IMR-90 (cell line): ENCODE results near the gene CAMK4. TPM values are rescaled to one million over a fixed set of nuclear protein-coding genes. Genes with fewer than 3 reads are reported as not detected.

Experiments
- ATAC-seq: fragments of 200-7000 bp; cut with Tn5 transposase; 2 replicates; pipeline ENCODE4 v1.9.1; 2020; ENCODE audit warnings: low read depth, mild to moderate bottlenecking, moderate library complexity
- BruUV-seq: library from RNA; stranded (reverse); fragments of 400-500 nt; replicated peaks from 2 replicates; lab custom pipeline; 2021; lab: Mats Ljungman, UMichigan
- CTCF ChIA-PET: fragments of 300-600 bp; formaldehyde crosslinking; extraction: SDS; loops from one replicate; lab custom pipeline; 2021; ENCODE audit warnings: antibody characterized with exemption; lab: Yijun Ruan, JAX
- POLR2A ChIA-PET: fragments of 300-600 bp; sonication (Branson Sonifier 250); formaldehyde crosslinking; loops from one replicate; lab custom pipeline; 2022; ENCODE audit warnings: antibody characterized with exemption; ENCODE audit not compliant: unreplicated experiment; lab: Charles Lee
- DNase-seq: peaks from one replicate; pipeline ENCODE4 v3.0.0; 2013
- H2AFZ ChIP-seq: replicated peaks from 2 replicates; pipeline ENCODE3; 2013; ENCODE audit warnings: low read length, mild to moderate bottlenecking; ENCODE audit not compliant: poor library complexity
- H2AK5ac ChIP-seq: 2 replicates; pipeline ENCODE4 v1.6.1; 2013; ENCODE audit warnings: low read depth, low read length, inconsistent platforms
- H2AK9ac ChIP-seq: replicated peaks from 2 replicates; pipeline ENCODE3; 2013; ENCODE audit warnings: mild to moderate bottlenecking, low read depth, low read length, moderate library complexity; ENCODE audit not compliant: poor library complexity
- H2BK120ac ChIP-seq: 2 replicates; pipeline ENCODE4 v1.6.1; 2013; ENCODE audit warnings: low read depth, low read length, inconsistent platforms
- H2BK15ac ChIP-seq: 3 replicates; pipeline ENCODE4 v1.6.1; 2013; ENCODE audit warnings: low read depth, low read length, inconsistent platforms
- H2BK20ac ChIP-seq: 2 replicates; pipeline ENCODE4 v1.6.1; 2013; ENCODE audit warnings: low read depth, mild to moderate bottlenecking, inconsistent platforms, low read length, moderate library complexity
- H2BK5ac ChIP-seq: 2 replicates; pipeline ENCODE4 v1.6.1; 2013; ENCODE audit warnings: mild to moderate bottlenecking, low read depth, low read length, inconsistent platforms; ENCODE audit not compliant: poor library complexity, severe bottlenecking
- H3K14ac ChIP-seq: replicated peaks from 2 replicates; pipeline ENCODE4 v1.6.1; 2013; ENCODE audit warnings: low read depth, low read length, inconsistent platforms
- H3K18ac ChIP-seq: 2 replicates; pipeline ENCODE4 v1.6.1; 2013; ENCODE audit warnings: low read depth, low read length, control low read depth
- H3K23ac ChIP-seq: 2 replicates; pipeline ENCODE4 v1.6.1; 2013; ENCODE audit warnings: low read depth, low read length, inconsistent platforms
- H3K27ac ChIP-seq: 2 replicates; pipeline ENCODE4 v1.5.1; 2013; ENCODE audit warnings: mild to moderate bottlenecking, control low read depth, low read length; ENCODE audit not compliant: insufficient read depth
- H3K27me3 ChIP-seq: 2 replicates; pipeline ENCODE4 v1.6.1; 2013; ENCODE audit warnings: low read length; ENCODE audit not compliant: control insufficient read depth, insufficient read depth
- H3K36me3 ChIP-seq: 2 replicates; pipeline ENCODE4 v1.6.1; 2013; ENCODE audit warnings: low read length, mixed read lengths; ENCODE audit not compliant: control insufficient read depth, insufficient read depth
- H3K4ac ChIP-seq: 2 replicates; pipeline ENCODE4 v1.6.1; 2013; ENCODE audit warnings: low read depth, low read length, inconsistent platforms
- H3K4me1 ChIP-seq: 2 replicates; pipeline ENCODE4 v1.6.1; 2013; ENCODE audit warnings: low read length, mixed read lengths; ENCODE audit not compliant: control insufficient read depth, insufficient read depth
- H3K4me2 ChIP-seq: 2 replicates; pipeline ENCODE4 v1.6.1; 2013; ENCODE audit warnings: low read depth, mild to moderate bottlenecking, control low read depth, low read length, moderate library complexity
- H3K4me3 ChIP-seq: 2 replicates; pipeline ENCODE4 v1.5.1; 2013; ENCODE audit warnings: low read depth, mild to moderate bottlenecking, control low read depth, low read length, moderate library complexity; ENCODE audit not compliant: insufficient read depth
- H3K56ac ChIP-seq: 2 replicates; pipeline ENCODE4 v1.6.1; 2013; ENCODE audit warnings: low read length, inconsistent platforms; ENCODE audit not compliant: insufficient read depth; ENCODE audit errors: extremely low read depth
- H3K79me1 ChIP-seq, 2 experiments: 2 replicates each; pipeline ENCODE4 v1.6.1; 2013; ENCODE audit warnings: low read length in 2 of 2, inconsistent platforms in 1 of 2, low read depth in 1 of 2
- H3K9ac ChIP-seq: 2 replicates; pipeline ENCODE4 v1.6.1; 2013; ENCODE audit warnings: low read depth, low read length, control low read depth
- H3K9me1 ChIP-seq: 2 replicates; pipeline ENCODE4 v1.6.1; 2013; ENCODE audit warnings: low read length, inconsistent platforms; ENCODE audit not compliant: insufficient read depth
- H3K9me3 ChIP-seq: 2 replicates; pipeline ENCODE4 v1.6.1; 2013; ENCODE audit warnings: low read length; ENCODE audit not compliant: control insufficient read depth, insufficient read depth
- H4K20me1 ChIP-seq: 2 replicates; pipeline ENCODE4 v1.6.1; 2013; ENCODE audit warnings: low read length, inconsistent platforms; ENCODE audit not compliant: insufficient read depth
- H4K5ac ChIP-seq: 2 replicates; pipeline ENCODE4 v1.6.1; 2013; ENCODE audit warnings: mild to moderate bottlenecking, low read depth, low read length, control low read depth
- H4K8ac ChIP-seq, 2 experiments: 2 replicates each; pipeline ENCODE4 v1.6.1; 2013; ENCODE audit warnings: low read depth in 2 of 2, low read length in 2 of 2, control low read depth in 1 of 2, inconsistent platforms in 1 of 2
- H4K91ac ChIP-seq: 2 replicates; pipeline ENCODE4 v1.6.1; 2013; ENCODE audit warnings: low read depth, low read length, inconsistent platforms; ENCODE audit not compliant: insufficient read depth
- BHLHE40 ChIP-seq: fragments of 150-350 bp; IDR thresholded peaks from 2 replicates; pipeline ENCODE4 v1.6.1; 2016; ENCODE audit warnings: mild to moderate bottlenecking, low read depth, low read length
- CEBPB ChIP-seq: IDR thresholded peaks from 2 replicates; pipeline ENCODE4 v1.6.1; 2012; ENCODE audit warnings: low read depth, low read length, improper control_type of control experiment
- FOS ChIP-seq: fragments of 150-350 bp; IDR thresholded peaks from 2 replicates; pipeline ENCODE4 v1.6.1; 2016; ENCODE audit warnings: low read depth, low read length
- MAFK ChIP-seq: IDR thresholded peaks from 2 replicates; pipeline ENCODE4 v1.6.1; 2012; ENCODE audit warnings: low read depth, low read length, improper control_type of control experiment
- MAZ ChIP-seq: IDR thresholded peaks from 2 replicates; pipeline ENCODE4 v1.6.1; 2012; ENCODE audit warnings: low read depth, mild to moderate bottlenecking, low read length, improper control_type of control experiment, moderate library complexity, borderline replicate concordance
- NFE2L2 ChIP-seq: fragments of 150-350 bp; IDR thresholded peaks from 2 replicates; pipeline ENCODE4 v1.6.1; 2016; ENCODE audit warnings: low read depth, mild to moderate bottlenecking, low read length
- POLR2A ChIP-seq: IDR thresholded peaks from 2 replicates; pipeline ENCODE4 v1.6.1; 2012; ENCODE audit warnings: mild to moderate bottlenecking, low read depth, low read length
- RAD21 ChIP-seq: IDR thresholded peaks from 2 replicates; pipeline ENCODE4 v1.6.1; 2012; ENCODE audit warnings: low read length, improper control_type of control experiment
- RCOR1 ChIP-seq: IDR thresholded peaks from 2 replicates; pipeline ENCODE4 v1.6.1; 2012; ENCODE audit warnings: mild to moderate bottlenecking, low read length, improper control_type of control experiment; ENCODE audit not compliant: insufficient replicate concordance
- RFX5 ChIP-seq: IDR thresholded peaks from 2 replicates; pipeline ENCODE4 v1.8.0; 2012; ENCODE audit warnings: low read depth, mild to moderate bottlenecking, low read length, moderate library complexity
- SMC3 ChIP-seq: fragments of 150-350 bp; IDR thresholded peaks from 2 replicates; pipeline ENCODE4 v1.6.1; 2016; ENCODE audit warnings: low read depth, mild to moderate bottlenecking, antibody characterized with exemption, low read length, moderate library complexity
- WGBS, 2 experiments: methylation state at CpG; one replicate each; pipeline versions ENCODE4 v1.1.5 to v1.1.7; 2013; ENCODE audit warnings: missing lambda C conversion rate in 2 of 2; ENCODE audit not compliant: insufficient read length in 1 of 2; ENCODE audit errors: extremely low coverage in 2 of 2; 5-methylcytosine and 5-hydroxymethylcytosine counted together
- dilution Hi-C: fragments of 300-500 bp; cut with HindIII; formaldehyde crosslinking; loops from one replicate; pipeline ENCODE4 v1.14.3; 2018; ENCODE audit warnings: low sequenced_read_pairs; ENCODE audit not compliant: unreplicated experiment
- in situ Hi-C: fragments of 300-500 bp; cut with MboI; formaldehyde crosslinking; loops from 3 replicates; pipeline ENCODE4 v1.14.3; 2019; ENCODE audit warnings: low sequenced_read_pairs, inconsistent platforms, mixed read lengths
- intact Hi-C: fragments of 100-400 bp; cut with micrococcal nuclease; formaldehyde crosslinking; loops from 2 replicates; pipeline ENCODE4 v1.10.0; 2022
- polyA plus RNA-seq, 3 experiments: library from polyadenylated mRNA; depleted of rRNA; stranded (reverse); fragments of >200 nt; gene quantifications; 2 replicates each; pipeline ENCODE4 v1.2.3, GENCODE V29; 2012; ENCODE audit warnings: low replicate concordance in 1 of 3
- total RNA-seq: library from RNA; depleted of rRNA; stranded (reverse); fragments of >200 nt; gene quantifications from 2 replicates; pipeline ENCODE4 v1.2.3, GENCODE V29; 2012
- TF ChIP-seq, protein P1 (sequence below): fragments of 150-350 bp; IDR thresholded peaks from 2 replicates; pipeline ENCODE4 v1.6.1; 2016; ENCODE audit warnings: low read depth, mild to moderate bottlenecking, low read length, moderate library complexity, borderline replicate concordance
- TF ChIP-seq, protein P2 (sequence below): fragments of 150-350 bp; IDR thresholded peaks from 2 replicates; pipeline ENCODE4 v1.6.1; 2017; ENCODE audit warnings: mild to moderate bottlenecking, antibody characterized with exemption, low read length, low read depth
- TF ChIP-seq, protein P3 (sequence below): conservative IDR thresholded peaks from 2 replicates; pipeline ENCODE4 v1.5.1; 2012; ENCODE audit warnings: mild to moderate bottlenecking, low read depth, low read length, improper control_type of control experiment

The CAMK4 gene
- total and polyA plus RNA-seq, 2 of the 4 experiments (the other 2 are of a cell fraction) = 3.7 to 4.8 TPM

DNA sequence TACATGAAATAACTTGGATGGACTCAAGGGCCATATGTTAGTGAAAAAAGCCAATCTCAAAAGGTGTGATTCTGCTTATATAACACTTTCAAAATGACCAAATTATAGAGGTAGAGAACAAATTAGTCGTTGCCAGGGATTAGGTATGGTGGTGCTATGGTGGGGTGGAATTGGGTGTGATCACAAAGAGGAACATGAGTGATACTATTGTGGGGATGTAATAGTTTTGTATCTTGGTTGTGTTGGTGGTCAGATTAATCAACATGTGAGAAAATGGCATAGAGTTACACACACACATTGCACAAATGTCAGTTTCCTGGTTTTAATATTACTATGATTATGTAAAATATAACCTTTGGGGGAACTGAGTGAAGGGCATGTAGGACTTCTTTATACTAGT, 31.9 kb downstream of the CAMK4 start:
- no peak overlapping the region for H2BK15ac ChIP-seq
- no TSS peak for BruUV-seq
- no peak overlapping the region for H4K8ac ChIP-seq
- no peak overlapping the region for H3K4me2 ChIP-seq
- no peak overlapping the region for H3K56ac ChIP-seq
- ChIA-PET CTCF (no interaction called here), POLR2A (no interaction called here)
- H4K5ac ChIP-seq = no peak overlapping the region
- no peak overlapping the region for H2BK5ac ChIP-seq
- no peak overlapping the region for H2BK120ac ChIP-seq
- no peak overlapping the region for H2BK20ac ChIP-seq
- H3K79me1 ChIP-seq = no peaks in the 10 kb centered on the region
- no peak overlapping the region for H3K4ac ChIP-seq
- no peak overlapping the region for H3K9ac ChIP-seq
- H4K20me1 ChIP-seq = no peaks in the 10 kb centered on the region
- DNase-seq = no peak
- H2AFZ ChIP-seq = no peak overlapping the region
- ATAC-seq = no peak
- TF ChIP-seq RFX5 (no peak), MAFK (no peak), RAD21 (no peak), NFE2L2 (no peak), BHLHE40 (no peak), POLR2A (no peak), FOS (no peak), MAZ (no peak), SMC3 (no peak), CEBPB (no peak), RCOR1 (no peak)
- TF ChIP-seq, protein P1, sequence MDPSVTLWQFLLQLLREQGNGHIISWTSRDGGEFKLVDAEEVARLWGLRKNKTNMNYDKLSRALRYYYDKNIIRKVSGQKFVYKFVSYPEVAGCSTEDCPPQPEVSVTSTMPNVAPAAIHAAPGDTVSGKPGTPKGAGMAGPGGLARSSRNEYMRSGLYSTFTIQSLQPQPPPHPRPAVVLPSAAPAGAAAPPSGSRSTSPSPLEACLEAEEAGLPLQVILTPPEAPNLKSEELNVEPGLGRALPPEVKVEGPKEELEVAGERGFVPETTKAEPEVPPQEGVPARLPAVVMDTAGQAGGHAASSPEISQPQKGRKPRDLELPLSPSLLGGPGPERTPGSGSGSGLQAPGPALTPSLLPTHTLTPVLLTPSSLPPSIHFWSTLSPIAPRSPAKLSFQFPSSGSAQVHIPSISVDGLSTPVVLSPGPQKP = no peak
- TF ChIP-seq, protein P2, sequence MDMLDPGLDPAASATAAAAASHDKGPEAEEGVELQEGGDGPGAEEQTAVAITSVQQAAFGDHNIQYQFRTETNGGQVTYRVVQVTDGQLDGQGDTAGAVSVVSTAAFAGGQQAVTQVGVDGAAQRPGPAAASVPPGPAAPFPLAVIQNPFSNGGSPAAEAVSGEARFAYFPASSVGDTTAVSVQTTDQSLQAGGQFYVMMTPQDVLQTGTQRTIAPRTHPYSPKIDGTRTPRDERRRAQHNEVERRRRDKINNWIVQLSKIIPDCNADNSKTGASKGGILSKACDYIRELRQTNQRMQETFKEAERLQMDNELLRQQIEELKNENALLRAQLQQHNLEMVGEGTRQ = no peak
- TF ChIP-seq, protein P3, sequence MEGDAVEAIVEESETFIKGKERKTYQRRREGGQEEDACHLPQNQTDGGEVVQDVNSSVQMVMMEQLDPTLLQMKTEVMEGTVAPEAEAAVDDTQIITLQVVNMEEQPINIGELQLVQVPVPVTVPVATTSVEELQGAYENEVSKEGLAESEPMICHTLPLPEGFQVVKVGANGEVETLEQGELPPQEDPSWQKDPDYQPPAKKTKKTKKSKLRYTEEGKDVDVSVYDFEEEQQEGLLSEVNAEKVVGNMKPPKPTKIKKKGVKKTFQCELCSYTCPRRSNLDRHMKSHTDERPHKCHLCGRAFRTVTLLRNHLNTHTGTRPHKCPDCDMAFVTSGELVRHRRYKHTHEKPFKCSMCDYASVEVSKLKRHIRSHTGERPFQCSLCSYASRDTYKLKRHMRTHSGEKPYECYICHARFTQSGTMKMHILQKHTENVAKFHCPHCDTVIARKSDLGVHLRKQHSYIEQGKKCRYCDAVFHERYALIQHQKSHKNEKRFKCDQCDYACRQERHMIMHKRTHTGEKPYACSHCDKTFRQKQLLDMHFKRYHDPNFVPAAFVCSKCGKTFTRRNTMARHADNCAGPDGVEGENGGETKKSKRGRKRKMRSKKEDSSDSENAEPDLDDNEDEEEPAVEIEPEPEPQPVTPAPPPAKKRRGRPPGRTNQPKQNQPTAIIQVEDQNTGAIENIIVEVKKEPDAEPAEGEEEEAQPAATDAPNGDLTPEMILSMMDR = no peak
- no peaks in the 10 kb centered on the region for H3K4me1 ChIP-seq
- dilution Hi-C loops = no loop called here
- no peak overlapping the region for H3K27ac ChIP-seq
- H2AK9ac ChIP-seq = no peak overlapping the region
- intact Hi-C loops = no loop called here
- H3K4me3 ChIP-seq = no peak overlapping the region
- H3K14ac ChIP-seq = no peak overlapping the region
- no peak overlapping the region for H2AK5ac ChIP-seq
- no peaks in the 10 kb centered on the region for H3K36me3 ChIP-seq
- no CpG with 5 or more reads among the region's 1 CpG for WGBS, 2 experiments
- no peak overlapping the region for H4K91ac ChIP-seq
- H3K27me3 ChIP-seq = no peaks in the 10 kb centered on the region
- H3K18ac ChIP-seq = no peak overlapping the region
- in situ Hi-C loops = no loop called here
- H3K9me3 ChIP-seq = no peaks in the 10 kb centered on the region
- no peaks in the 10 kb centered on the region for H3K9me1 ChIP-seq
- no peak overlapping the region for H3K23ac ChIP-seq
